HEK293 (cell line): Measurements from ENCODE around the gene EPM2A.

Experiments used
- ZNF23 ChIP-seq: fragments of 450-650 bp; formaldehyde crosslinking; IDR thresholded peaks from 2 replicates; pipeline ENCODE4 v1.5.1; 2016; ENCODE audit warnings: missing biosample characterization, missing genetic modification characterization, borderline replicate concordance
- ZNF843 ChIP-seq: fragments of 450-650 bp; formaldehyde crosslinking; IDR thresholded peaks from 2 replicates; pipeline ENCODE4 v1.5.1; 2016; ENCODE audit warnings: missing biosample characterization, missing genetic modification characterization
- TF ChIP-seq, protein P1 (sequence below): fragments of 450-650 bp; formaldehyde crosslinking; optimal IDR thresholded peaks from 2 replicates; pipeline ENCODE3; 2016; ENCODE audit warnings: missing biosample characterization, mild to moderate bottlenecking, missing genetic modification characterization

GRCh38 chr6:145729887-145730286 is 5.4 kb downstream of the EPM2A start:
- no peak for TF ChIP-seq ZNF23 (tag by site-specific recombination)
- TF ChIP-seq, protein P1, sequence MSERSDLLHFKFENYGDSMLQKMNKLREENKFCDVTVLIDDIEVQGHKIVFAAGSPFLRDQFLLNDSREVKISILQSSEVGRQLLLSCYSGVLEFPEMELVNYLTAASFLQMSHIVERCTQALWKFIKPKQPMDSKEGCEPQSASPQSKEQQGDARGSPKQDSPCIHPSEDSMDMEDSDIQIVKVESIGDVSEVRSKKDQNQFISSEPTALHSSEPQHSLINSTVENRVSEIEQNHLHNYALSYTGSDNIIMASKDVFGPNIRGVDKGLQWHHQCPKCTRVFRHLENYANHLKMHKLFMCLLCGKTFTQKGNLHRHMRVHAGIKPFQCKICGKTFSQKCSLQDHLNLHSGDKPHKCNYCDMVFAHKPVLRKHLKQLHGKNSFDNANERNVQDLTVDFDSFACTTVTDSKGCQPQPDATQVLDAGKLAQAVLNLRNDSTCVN (tag by site-specific recombination), result no peak
- no peak for TF ChIP-seq ZNF843 (tag by site-specific recombination)
